ENCODE results near the gene HIPK1. TPM values are rescaled to one million over a fixed set of nuclear protein-coding genes. Genes with fewer than 3 reads are reported as not detected.
A peak's percentile ranks its signal among the peaks of the same experiment; 100 is the strongest.

Gene HIPK1
- 10 to 100 TPM; 42.3 to 63.4 (median 53.0) TPM for total RNA-seq

DNA sequence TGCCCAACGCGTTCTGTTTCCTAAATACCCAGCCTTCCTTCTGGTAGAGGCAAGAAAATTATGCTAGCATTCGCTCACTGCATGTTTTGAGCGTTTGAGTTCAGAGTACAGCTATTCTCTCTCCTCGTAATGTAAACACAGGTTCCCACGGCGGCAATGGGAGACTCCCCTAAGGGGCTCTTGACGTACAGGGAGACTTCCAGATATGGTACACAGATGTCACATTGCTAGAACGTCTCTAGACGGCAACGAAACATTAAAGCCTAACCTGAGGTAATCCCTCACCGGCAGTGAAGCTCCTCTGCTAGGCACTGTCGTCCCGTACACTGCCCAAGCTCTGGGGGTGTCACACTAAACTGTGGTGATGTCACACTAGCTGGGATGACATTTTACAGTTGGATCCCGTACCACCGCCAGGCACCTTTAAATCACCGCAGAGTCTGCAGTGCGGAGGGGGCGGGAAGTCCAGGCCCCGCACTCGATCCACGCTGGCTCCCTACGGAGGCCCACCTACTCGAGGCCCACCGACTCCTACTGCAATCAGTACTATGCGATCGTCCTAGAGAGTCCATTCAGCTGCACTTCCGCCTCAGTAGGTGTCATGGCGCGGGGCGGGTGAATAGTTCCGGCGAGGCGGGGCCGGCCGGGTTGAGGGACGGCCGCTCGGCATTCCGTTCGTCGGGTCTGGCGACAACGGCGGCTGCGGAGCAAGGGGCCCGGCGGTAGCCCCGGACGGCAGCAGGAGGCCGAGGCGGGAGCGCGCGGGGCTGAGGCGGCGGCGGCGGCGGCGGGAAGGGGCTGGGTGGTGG, at the start of gene HIPK1:
TSS of gene HIPK1 (plus strand) at position 384 of the 809 bp plus-strand sequence.
- peak within 1 kb of the TSS; percentile 90 to 97 (median 94) for H3K4me3 ChIP-seq
- H3K36me3 ChIP-seq: no peaks in the 10 kb centered on the region
- H3K9me3 ChIP-seq: no peaks in the 10 kb centered on the region
- H3K27ac ChIP-seq: peak within 1 kb of the TSS; percentile 90 to 98 (median 94)
- WGBS, 2 donors: 1 to 2% methylated on average over 26 to 56 of the region's 61 CpGs
- peak; percentile 86 to 90 for DNase-seq (ENCODE audit: low spot score in 2 of 2)
- H3K4me1 ChIP-seq: peaks cover 0 to 49% (median 39%) of the 10 kb centered on the region in 4 donors
- peak; percentile 41 to 93 for TF ChIP-seq EP300 (IDR thresholded peaks at IDR 0.05)
- TF ChIP-seq POLR2A (IDR thresholded peaks at IDR 0.05): peak; percentile 54 to 63
- TF ChIP-seq, protein P1, sequence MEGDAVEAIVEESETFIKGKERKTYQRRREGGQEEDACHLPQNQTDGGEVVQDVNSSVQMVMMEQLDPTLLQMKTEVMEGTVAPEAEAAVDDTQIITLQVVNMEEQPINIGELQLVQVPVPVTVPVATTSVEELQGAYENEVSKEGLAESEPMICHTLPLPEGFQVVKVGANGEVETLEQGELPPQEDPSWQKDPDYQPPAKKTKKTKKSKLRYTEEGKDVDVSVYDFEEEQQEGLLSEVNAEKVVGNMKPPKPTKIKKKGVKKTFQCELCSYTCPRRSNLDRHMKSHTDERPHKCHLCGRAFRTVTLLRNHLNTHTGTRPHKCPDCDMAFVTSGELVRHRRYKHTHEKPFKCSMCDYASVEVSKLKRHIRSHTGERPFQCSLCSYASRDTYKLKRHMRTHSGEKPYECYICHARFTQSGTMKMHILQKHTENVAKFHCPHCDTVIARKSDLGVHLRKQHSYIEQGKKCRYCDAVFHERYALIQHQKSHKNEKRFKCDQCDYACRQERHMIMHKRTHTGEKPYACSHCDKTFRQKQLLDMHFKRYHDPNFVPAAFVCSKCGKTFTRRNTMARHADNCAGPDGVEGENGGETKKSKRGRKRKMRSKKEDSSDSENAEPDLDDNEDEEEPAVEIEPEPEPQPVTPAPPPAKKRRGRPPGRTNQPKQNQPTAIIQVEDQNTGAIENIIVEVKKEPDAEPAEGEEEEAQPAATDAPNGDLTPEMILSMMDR (IDR thresholded peaks at IDR 0.05): peak in 2 of 5 experiments; percentile 48 to 62
- H3K27me3 ChIP-seq: no peaks in the 10 kb centered on the region

DNA sequence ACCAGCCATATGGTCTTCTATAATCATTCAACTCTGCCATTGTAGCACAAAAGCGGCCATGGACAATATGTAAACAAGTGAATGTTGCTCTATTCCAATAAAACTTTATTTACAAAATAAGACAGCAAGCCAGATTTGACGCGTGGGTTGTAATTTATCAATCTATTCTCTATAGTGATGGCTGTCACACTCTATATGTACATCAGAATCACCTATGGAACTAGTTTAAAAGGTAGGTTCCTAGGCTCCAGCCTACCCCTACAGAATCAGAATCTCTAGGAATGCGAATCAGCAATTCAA, 49.4 kb upstream of the HIPK1 start:
- no peak for DNase-seq (ENCODE audit: low spot score in 2 of 2)
- peaks cover 0 to 6% (median 0%) of the 10 kb centered on the region in 4 donors for H3K4me1 ChIP-seq
- no peak for TF ChIP-seq POLR2A (IDR thresholded peaks at IDR 0.05)
- no peak overlapping the region for H3K27ac ChIP-seq
- no peak overlapping the region for H3K4me3 ChIP-seq
- peaks cover 0 to 7% (median 0%) of the 10 kb centered on the region in 3 donors for H3K36me3 ChIP-seq
- H3K27me3 ChIP-seq: no peaks in the 10 kb centered on the region
- 88 to 94% methylated on average over 4 of the region's 4 CpGs for WGBS, 2 donors
- no peaks in the 10 kb centered on the region for H3K9me3 ChIP-seq

DNA sequence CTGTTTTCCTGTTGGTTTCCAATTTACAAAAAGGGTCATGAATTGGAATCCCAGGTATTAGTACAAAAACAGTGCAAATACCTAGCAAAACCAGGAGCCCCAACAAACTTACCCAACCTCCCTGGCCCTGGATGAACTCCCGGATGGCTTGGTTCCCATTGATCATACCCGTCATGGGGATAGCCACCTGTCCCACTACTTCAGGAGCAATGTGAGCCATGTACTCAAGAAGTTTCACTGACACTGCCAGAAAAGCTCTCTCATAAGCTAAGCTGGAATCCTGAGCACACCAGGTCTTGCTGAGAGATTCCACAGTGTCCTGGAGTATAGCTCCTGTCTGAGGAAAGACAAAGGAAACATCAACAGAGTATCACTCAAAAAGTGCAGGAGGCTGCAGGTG, 47.5 kb upstream of the HIPK1 start:
- Histone ChIP-seq H3K4me3 (no peak overlapping the region), H3K9me3 (no peaks in the 10 kb centered on the region), H3K27ac (no peak overlapping the region), H3K4me1 (peaks cover 0 to 6% (median 0%) of the 10 kb centered on the region in 4 donors), H3K27me3 (no peaks in the 10 kb centered on the region), H3K36me3 (peaks cover 0 to 11% (median 0%) of the 10 kb centered on the region in 3 donors)
- no peak for TF ChIP-seq EP300 (IDR thresholded peaks at IDR 0.05)
- TF ChIP-seq, protein P1 (IDR thresholded peaks at IDR 0.05): no peak
- no peak for TF ChIP-seq POLR2A (IDR thresholded peaks at IDR 0.05)
- DNase-seq (ENCODE audit: low spot score in 2 of 2): no peak
- whole genome bisulfite sequencing, 2 donors: 93 to 95% methylated on average over 2 of the region's 2 CpGs

DNA sequence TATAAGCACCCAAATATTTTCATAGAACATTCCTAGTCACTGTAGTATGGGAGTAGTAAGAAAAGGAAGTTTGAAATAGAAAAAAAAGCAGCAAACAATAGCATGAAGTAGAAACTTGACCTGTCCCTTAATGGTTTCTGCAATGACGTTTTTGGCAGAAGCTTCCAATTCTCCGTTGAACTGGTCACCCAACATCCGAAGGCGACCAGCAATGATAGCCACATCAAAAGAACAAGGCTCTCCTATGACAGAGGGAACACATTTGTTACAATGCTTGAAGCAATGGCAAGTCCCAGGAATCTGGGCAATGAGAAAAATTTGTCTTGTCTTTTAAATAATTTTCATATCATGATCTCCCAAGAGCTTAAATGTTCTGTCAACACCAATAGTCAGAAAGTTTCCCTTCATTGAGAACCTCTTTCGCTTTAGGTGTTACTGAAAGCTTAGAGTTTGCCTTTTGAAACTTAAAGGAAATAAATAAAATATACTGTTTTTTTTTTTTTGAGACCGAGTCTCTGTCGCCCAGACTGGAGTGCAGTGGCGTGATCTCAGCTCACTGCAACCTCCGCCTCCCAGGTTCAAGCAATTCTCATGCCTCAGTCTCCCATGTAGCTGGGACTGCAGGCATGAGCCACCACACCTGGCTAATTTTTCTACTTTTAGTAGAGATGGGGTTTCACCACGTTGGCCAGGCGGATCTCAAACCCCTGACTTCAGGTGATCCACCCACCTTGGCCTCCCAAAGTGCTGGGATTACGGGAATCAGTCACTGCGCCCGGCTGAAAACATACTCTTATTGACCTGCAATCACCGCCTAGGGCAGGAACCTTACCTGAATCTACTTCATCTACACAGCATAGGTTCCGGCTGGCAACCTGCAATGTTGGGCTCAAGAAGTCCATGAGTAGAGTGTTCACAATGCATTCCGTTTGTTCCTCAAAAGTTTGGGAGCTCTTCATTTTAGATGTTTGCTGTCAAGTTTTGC, 42.4 kb upstream of the HIPK1 start:
- no peak for DNase-seq (ENCODE audit: low spot score in 2 of 2)

More for the DNA sequence above, 42.4 kb upstream of the HIPK1 start:
- H3K27me3 ChIP-seq: no peaks in the 10 kb centered on the region
- H3K4me3 ChIP-seq: peak overlapping the region in 1 of 4 donors; percentile 18
- H3K9me3 ChIP-seq: no peaks in the 10 kb centered on the region
- peak overlapping the region in 1 of 4 donors; percentile 40 for H3K27ac ChIP-seq
- H3K4me1 ChIP-seq: no peaks in the 10 kb centered on the region
- peaks cover 0 to 4% (median 0%) of the 10 kb centered on the region in 3 donors for H3K36me3 ChIP-seq
- 90% methylated on average over 17 of the region's 17 CpGs for WGBS, 2 donors
- TF ChIP-seq, protein P1 (IDR thresholded peaks at IDR 0.05): no peak
- TF ChIP-seq POLR2A (IDR thresholded peaks at IDR 0.05) (no peak), EP300 (IDR thresholded peaks at IDR 0.05) (no peak)
